Measurements from ENCODE around the gene E2F1.

- TF ChIP-seq CTCF (IDR thresholded peaks at IDR 0.05) (no peak), POLR2A (IDR thresholded peaks at IDR 0.05) (no peak)
Measured at GRCh38 chr20:33707668-33708067, 21.5 kb upstream of the E2F1 start.
